GM12865 (cell line): Measurements from ENCODE around the gene KCNQ5.
A peak's percentile ranks its signal among the peaks of the same experiment; 100 is the strongest.

ENCODE experiments used
- DNase-seq: peaks from one replicate; pipeline ENCODE4 v3.0.0; 2010; ENCODE audit warnings: low read depth
- H3K4me3 ChIP-seq: 2 replicates; pipeline ENCODE4 v1.5.1; 2011; ENCODE audit warnings: mild to moderate bottlenecking, low read depth, low read length, control low read depth
- TF ChIP-seq, protein P1 (sequence below): IDR thresholded peaks from 2 replicates; pipeline ENCODE4 v1.5.1; 2011; ENCODE audit warnings: low read length, control low read depth, low read depth, inconsistent platforms; ENCODE audit not compliant: insufficient read depth; ENCODE audit errors: missing control alignments

The KCNQ5 gene

DNA sequence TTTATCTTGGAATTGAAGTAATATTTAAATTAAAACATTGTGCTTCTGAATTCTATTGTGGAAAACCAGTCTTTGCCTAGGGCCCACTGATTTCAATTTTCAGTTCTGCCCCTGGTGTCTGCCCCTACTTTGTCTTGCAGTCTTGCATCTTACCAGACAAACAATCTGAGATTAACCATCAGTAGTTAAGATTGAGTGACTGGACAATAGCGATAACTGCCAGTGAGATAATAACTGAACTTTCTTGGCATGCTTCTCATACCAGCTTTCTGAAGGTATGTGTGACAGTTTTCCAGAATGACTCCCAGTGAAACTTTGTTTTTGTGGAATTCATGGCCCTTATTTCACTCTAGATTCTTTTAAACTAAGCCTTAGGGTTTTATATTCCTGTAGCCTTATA, 53.5 kb downstream of the KCNQ5 start:
- H3K4me3 ChIP-seq, result no peak overlapping the region
- TF ChIP-seq, protein P1, sequence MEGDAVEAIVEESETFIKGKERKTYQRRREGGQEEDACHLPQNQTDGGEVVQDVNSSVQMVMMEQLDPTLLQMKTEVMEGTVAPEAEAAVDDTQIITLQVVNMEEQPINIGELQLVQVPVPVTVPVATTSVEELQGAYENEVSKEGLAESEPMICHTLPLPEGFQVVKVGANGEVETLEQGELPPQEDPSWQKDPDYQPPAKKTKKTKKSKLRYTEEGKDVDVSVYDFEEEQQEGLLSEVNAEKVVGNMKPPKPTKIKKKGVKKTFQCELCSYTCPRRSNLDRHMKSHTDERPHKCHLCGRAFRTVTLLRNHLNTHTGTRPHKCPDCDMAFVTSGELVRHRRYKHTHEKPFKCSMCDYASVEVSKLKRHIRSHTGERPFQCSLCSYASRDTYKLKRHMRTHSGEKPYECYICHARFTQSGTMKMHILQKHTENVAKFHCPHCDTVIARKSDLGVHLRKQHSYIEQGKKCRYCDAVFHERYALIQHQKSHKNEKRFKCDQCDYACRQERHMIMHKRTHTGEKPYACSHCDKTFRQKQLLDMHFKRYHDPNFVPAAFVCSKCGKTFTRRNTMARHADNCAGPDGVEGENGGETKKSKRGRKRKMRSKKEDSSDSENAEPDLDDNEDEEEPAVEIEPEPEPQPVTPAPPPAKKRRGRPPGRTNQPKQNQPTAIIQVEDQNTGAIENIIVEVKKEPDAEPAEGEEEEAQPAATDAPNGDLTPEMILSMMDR, result no peak
- DNase-seq, result no peak

DNA sequence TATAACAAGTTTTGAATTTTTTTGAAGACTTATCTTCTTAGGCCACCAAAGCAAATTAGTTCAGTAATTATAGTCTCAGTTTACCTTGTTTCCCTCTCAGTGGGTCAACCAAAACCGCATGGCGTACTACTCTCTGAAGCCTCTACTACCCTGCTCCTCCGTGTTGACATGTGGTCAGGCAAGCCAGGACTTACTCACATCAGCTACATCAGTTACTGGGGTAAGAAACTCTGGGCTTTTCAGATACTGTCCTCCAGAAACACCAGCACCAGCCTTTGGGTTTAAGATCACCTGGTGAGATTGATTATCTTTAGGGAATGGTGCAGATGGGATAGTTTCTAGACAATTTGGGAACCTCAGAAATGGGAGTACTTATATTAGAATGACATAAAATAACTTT, 55.1 kb downstream of the KCNQ5 start:
- no peak overlapping the region for H3K4me3 ChIP-seq
- DNase-seq, result no peak
- TF ChIP-seq, protein P1, result no peak

DNA sequence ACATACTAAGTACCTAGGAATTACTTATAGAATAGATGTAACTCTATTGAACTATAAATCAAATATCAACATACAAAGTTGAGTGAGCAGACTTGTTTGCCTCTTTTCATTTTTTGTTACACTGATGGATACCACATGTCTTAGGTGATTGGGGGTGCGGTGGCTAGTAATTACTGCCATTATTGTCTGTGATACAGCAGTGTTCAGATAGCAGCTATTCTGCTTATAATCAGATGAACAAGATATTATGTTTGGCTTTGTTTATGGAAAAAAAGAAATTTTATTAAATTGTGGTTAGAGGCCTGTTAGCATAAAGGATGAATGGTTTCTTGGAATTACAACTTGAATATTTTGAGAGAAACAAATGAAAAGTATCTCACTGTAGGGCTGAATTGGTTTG, 55.9 kb downstream of the KCNQ5 start:
- H3K4me3 ChIP-seq, result no peak overlapping the region
- DNase-seq, result no peak
- TF ChIP-seq, protein P1, result no peak

DNA sequence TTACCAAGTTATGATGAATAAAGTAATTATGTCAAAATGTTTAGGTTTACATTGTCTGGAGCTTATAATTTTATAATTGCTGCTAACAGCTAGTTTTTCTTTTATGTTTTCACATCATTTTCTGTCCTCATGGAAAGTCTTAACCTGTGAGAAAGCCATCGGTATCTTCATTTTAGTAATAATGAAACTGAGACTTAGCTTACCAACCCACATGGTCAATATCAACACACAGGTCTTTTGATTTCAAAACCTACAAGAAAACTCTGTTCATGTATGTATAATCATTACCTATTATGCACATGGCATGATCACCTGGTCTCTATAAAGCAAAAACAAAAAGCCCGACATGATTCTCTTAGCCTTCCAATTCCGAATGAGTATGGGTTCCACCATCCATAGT, 61.9 kb downstream of the KCNQ5 start:
- peak overlapping the region; percentile 63 for H3K4me3 ChIP-seq
- TF ChIP-seq, protein P1, result no peak
- DNase-seq, result peak; percentile 78

DNA sequence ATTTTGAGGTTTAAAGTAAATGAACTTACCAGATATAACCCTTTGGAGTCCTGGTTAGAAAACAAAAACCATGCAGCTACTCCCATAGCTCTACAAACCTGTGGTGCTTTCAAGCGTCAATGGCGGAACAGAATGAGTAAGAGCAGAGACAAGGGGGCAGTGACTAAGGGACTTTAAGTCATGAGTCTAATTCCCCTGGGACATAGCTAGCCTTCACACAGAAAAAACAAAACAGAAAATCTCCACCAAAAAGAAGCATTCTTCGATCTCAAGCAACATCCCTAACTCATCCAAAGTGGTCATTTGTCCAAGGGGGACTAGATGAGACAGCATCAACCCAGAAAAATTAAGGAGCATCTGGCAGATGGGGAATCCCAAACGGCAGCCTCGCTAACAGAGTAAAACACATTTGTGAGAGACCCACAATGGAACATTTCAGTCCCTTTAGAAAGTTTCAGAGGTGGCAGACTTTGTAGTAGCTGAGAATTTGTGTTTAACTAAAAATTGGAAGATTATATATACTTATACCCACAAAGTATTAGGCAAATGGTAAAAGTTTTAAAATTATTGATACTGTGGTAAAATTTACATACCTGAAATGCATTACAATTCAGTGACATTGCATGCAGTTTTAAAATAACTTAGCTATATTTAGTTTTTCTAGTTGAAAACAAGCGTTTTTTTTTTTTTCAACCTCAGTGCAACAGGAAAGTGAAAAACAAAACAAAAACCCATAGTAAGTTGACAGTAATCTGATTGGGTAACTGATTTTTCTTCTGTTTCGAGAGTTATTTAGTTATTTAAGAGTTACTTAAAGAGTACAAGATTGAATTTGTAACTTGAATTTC, 67.5 kb downstream of the KCNQ5 start:
- peak overlapping the region; percentile 71 for H3K4me3 ChIP-seq

DNA sequence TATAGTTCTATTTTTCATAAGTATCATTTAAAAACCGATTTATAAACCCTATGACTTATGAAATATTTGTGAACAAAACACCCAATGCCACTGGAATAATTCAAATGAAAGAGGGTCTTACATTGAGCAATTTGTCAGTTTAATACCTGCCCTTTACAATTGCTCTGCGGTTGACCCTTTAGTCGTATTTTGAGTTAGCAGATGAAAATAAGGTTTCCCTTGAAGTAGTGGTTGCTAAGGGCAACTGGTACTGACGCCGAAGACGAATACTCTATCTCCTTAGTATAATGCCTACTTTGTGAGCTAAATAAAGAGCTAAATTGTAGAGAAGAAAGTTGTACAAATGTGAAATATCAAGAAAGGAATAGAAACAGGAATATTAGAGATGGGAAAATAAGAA, 69.4 kb downstream of the KCNQ5 start:
- no peak for DNase-seq
- TF ChIP-seq, protein P1, result no peak

More for the DNA sequence above, 67.5 kb downstream of the KCNQ5 start:
- TF ChIP-seq, protein P1, result no peak
- peak; percentile 95 for DNase-seq

DNA sequence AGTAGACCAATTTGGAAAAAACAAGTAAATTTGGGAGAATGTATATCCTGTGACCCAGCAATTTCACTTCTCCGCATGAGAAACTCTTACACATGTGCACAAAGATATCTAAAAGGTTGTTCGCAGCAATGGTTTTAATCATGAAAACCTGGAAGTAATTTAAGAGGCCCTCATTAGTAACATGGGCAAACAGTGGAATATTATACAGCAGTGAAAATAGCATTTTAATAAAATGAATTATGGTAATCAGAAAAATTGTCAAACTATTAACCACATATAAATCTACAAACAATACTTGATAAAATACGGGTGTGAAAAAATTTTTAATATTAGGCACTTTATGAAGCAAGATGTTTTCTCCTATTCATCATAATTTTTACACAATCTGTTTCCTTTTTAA, 74.2 kb downstream of the KCNQ5 start:
- no peak overlapping the region for H3K4me3 ChIP-seq
- DNase-seq, result no peak
- TF ChIP-seq, protein P1, result no peak

More for the DNA sequence above, 69.4 kb downstream of the KCNQ5 start:
- no peak overlapping the region for H3K4me3 ChIP-seq
